Measurements from ENCODE around the gene ZSWIM9.

The ZSWIM9 gene

GRCh38 chr19:48169939-48170803 lies at the start of gene ZSWIM9, which contains the start of gene LIG1:
Gene ZSWIM9 (plus strand): TSS chr19:48170680. CDS start chr19:48171803, 1,123 bp downstream.
Gene LIG1 (minus strand): TSS chr19:48170344. CDS start chr19:48165566, 4,778 bp downstream.
- DNase-seq = peak; percentile 95

DNA sequence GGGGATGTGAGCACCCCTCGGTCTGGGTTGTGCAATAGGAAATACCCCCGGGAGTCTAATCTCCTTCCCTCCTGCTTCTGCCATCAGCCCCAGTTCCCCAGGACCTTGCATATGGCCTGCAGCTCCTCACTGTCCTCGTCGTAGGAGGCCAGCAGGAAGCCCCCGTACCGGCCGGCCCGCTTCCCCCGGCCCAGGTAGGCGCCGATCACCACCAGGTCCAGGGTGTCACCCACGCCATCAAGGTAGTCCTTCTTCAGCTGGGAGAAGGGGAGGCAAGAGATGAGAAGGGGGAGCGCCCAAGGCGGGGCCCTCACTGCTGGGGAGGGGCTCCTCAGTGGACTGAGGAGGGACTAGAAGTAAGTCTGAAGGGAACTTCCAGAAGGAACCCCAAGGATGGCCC lies 49.4 kb upstream of the ZSWIM9 start:
- DNase-seq = no peak

GRCh38 chr19:48121909-48122371 lies 48.5 kb upstream of the ZSWIM9 start:
- no peak for DNase-seq

DNA sequence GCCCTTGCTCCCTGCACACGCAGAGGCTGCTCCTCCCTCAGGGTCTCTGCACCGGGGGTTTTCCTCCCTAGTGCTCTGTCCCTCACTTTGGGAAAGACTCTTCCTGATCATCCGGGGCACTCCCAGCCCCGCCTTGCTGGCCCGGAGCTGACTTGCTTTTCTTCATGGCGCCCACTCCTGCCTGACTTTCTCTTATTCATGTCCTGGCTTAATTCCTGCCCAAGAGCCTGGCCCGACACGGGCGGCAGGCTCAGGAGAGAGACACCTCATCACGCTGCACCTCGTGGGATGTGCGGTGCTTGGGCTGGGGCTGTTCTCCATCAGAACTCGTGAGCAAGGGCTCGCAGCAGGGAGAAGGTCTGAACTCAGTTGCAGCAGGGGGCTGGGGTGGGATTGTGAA lies 48.1 kb upstream of the ZSWIM9 start:
- DNase-seq = no peak

DNA sequence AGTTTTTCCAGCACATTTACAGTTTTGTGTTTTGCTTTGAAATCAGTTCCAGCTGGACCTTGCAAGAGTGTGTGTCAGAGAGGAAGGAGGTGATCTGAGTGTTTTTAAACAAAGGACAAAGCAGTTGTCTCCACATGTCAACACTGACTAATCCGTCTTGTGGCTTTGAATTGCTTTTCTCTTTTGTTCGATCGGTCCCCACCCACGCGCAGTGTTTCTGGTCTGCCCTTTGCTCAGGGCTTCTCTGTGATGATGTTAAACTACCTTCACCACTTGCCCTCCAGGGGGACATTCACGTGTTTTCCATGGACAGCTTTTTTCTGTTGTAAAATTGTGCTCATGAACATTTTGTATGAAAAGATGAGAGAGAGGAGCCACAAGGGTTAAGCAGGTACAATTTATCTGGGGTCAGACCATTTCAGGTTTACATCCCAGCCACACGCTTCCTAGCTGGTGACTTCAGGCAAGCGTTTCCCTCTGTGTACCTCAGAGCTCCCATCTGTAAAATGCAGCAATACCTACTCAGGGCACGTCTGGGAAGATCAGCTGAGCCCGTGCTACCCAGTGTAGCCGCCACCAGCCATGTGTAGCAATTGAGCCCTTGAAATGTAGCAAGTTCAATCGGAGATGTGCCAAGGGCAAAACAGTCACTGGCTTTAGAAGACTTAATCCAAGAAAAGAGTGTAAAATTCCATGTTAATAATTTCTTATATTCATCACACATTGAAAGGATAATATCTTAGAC lies 46.4 kb upstream of the ZSWIM9 start:
- no peak for DNase-seq

DNA sequence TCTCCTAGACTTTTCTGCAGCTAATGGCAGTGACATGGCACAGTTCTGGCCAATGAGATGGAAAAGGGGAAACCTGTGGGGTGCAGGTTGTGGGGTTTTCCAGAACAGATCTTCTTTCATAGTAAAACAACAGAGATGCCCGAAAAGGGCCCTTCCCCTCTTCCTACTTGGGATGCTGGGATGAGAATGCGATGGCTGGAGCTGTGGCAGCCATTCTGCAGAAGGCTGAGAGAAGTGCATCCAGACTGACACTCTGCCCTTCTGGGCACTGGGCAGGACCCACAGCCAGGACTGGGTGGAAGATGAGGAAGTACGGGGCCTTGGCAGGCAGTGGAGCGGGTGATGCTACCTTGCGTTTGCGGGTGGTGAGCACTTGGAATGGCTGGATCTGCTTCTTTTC lies 42.9 kb upstream of the ZSWIM9 start:
- DNase-seq = no peak

GRCh38 chr19:48133094-48133493 lies 37.4 kb upstream of the ZSWIM9 start:
- DNase-seq = no peak

- no peak for DNase-seq
These were observed 35.1 kb upstream of the ZSWIM9 start for GRCh38 chr19:48135411-48135810.

DNA sequence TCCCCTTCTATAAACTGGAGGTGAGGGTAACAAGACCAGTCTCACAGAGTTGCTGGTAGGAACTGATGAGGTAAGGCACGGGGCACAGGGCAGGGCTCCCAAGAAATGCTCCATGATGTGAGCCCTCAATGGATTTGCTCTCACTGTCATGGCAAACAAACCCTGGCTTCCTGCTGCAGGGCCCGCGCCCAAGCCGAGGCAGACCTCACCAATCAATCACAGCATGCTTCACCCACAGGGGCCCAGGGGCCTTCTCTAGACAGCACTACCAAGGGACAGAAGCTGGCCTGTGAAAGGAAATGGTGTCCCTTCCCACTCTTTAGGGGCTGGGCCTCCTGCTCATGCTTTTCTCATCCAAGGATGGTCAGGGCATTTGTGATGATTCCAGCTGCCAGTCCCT lies 33.9 kb upstream of the ZSWIM9 start:
- DNase-seq = no peak

GRCh38 chr19:48137411-48137810 lies 33.1 kb upstream of the ZSWIM9 start:
- DNase-seq = no peak

- DNase-seq = no peak
These were observed 31.4 kb upstream of the ZSWIM9 start for GRCh38 chr19:48139053-48139452.

GRCh38 chr19:48147597-48148175 lies 22.8 kb upstream of the ZSWIM9 start:
- no peak for DNase-seq

GRCh38 chr19:48148576-48148975 lies 21.9 kb upstream of the ZSWIM9 start:
- DNase-seq = no peak

DNA sequence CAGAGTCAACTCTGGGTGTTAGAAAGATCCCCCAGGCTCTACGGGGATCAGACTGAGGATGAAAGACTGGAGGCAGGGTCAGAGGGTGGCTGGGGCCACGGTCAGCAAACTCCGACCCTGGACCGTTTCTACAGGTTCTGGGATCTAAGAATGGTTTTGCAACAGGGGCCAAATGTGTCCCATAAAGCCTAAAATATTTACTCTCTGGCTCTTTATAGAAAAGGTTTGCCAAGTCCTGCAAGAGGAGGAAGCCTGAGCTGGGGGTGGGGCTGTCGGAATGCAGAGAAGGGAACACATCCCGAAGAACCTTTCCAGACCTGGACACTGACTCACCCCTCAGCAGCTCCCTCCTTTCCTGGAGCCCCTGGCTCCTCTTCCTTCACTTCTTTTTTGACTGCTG lies 21.1 kb upstream of the ZSWIM9 start:
- DNase-seq = no peak

DNA sequence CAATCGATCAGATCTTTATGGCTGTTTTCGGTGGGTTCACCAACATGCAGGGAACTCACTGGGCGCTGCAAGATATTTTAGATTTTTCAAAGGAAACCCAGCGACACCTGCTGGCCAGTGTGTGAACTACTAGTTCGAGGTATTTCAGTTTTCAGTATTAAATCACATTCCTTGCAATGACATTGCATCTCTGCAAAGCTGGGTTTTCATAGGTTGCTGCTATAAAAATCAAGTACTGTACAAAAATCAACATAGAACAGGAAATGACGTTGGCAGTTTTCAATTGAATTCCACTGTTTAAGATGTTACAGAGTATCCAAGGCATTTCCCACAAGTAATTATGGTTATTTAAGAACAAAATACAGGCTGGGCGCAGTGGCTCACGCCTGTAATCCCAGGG lies 17.9 kb upstream of the ZSWIM9 start:
- peak; percentile 24 to 43 for DNase-seq

- no peak for DNase-seq
These were observed 16.5 kb upstream of the ZSWIM9 start for GRCh38 chr19:48154003-48154402.

GRCh38 chr19:48158210-48158790 lies 12.2 kb upstream of the ZSWIM9 start:
- no peak for DNase-seq

- DNase-seq = no peak
These were observed 1.8 kb upstream of the ZSWIM9 start for GRCh38 chr19:48168689-48169088.

DNA sequence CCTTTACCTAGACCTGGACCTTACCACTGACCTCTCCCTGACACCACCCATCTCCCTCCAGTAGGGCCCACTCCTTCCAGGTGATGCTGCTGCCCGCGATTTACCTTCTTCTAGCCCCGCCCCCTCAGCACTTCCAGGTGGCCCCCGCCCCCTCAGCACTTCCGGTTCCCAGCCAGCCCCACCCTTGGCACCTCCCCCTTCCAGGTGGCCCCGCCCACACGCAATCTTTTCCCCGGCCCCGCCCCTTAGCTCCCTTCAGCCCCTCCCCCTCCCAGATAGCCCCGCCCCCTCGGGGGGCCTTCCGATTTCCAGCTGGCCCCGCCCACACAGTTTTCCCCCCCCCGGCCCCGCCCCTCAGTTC lies 922 bp upstream of the ZSWIM9 start:
- DNase-seq = peak; percentile 52 to 87

- peak in 1 of 2 experiments; percentile 24 for DNase-seq
These were observed 402 bp downstream of the ZSWIM9 start for GRCh38 chr19:48170817-48171347.

DNA sequence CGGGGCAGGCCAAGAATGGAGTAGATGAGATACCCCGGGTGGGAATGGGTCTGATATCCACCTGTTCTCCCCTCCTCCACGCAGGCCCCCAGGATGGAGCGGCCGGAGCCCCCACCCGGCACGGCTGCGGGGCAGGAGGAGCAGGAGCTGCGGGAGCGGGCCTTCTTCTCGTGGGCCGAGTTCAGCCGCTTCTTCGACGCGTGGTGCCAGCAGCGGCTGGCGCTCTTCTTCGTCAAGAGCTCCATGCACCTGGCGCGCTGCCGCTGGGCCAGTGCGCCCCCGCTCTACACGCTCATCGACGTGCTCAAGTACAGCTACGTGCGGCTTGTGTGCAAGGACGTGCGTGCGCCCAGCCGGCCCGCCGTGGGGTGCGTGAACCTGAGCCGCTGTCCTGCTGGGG lies 1.2 kb downstream of the ZSWIM9 start:
- DNase-seq = no peak

- DNase-seq = no peak
These were observed 4.1 kb downstream of the ZSWIM9 start for GRCh38 chr19:48174445-48175030.

DNA sequence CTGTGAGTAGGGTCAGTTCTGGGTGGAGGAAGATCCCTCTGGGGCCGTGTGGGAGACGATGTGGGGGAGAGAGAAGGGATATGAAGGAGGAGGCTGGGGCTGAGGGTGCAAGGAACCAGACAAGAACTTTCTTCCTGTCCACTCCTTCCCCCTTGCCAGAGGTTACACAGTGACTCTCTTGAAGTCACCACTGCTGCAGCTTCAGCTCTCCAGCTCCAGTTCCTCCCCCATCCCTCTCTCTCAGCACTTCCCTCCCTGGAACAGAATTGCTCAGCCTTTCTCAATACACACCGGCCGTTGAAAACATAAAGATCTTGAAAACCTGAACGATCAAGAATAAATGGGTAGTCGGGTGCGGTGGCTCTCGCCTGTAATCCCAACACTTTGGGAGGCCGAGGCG lies 5.1 kb downstream of the ZSWIM9 start:
- DNase-seq = no peak
